Measurements from ENCODE around the gene THSD7A. TPM values are rescaled to one million over a fixed set of nuclear protein-coding genes. Genes with fewer than 3 reads are reported as not detected.

THSD7A gene
- total RNA-seq, 1 experiment from 2014 or later: 0.68 TPM

DNA sequence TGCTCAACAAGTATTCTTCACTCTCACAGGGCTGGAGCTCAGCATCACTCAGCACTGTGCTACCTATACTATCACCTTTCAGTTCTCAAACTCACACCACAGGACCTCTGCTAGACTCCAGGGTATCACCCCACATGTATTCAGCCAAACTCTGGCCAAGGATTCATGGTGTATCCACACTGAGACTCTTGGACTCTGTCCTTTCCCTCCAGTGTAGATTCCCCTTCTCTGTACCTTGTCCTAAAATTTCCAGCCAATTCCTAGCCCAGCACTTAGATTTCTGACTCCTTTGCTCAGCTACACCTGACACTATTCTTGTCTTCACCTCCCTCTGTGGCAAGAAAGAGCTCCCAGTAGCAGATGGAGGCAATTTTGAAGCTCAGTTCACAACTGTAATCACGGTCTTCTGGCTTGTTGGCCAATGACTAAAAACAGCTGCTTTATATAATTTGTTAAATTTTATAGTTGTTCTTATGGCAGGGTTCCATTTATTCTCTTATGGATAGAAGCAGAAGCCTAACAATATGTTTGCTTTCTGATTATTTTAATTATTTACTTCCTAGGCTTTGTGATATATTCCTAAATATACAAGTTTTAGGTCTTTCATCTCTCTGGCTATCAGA is 258.8 kb downstream of the THSD7A start (continued):
- TF ChIP-seq, protein P1, sequence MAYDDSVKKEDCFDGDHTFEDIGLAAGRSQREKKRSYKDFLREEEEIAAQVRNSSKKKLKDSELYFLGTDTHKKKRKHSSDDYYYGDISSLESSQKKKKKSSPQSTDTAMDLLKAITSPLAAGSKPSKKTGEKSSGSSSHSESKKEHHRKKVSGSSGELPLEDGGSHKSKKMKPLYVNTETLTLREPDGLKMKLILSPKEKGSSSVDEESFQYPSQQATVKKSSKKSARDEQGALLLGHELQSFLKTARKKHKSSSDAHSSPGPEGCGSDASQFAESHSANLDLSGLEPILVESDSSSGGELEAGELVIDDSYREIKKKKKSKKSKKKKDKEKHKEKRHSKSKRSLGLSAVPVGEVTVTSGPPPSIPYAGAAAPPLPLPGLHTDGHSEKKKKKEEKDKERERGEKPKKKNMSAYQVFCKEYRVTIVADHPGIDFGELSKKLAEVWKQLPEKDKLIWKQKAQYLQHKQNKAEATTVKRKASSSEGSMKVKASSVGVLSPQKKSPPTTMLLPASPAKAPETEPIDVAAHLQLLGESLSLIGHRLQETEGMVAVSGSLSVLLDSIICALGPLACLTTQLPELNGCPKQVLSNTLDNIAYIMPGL (CRISPR knock-in tag; IDR thresholded peaks at IDR 0.05): no peak

DNA sequence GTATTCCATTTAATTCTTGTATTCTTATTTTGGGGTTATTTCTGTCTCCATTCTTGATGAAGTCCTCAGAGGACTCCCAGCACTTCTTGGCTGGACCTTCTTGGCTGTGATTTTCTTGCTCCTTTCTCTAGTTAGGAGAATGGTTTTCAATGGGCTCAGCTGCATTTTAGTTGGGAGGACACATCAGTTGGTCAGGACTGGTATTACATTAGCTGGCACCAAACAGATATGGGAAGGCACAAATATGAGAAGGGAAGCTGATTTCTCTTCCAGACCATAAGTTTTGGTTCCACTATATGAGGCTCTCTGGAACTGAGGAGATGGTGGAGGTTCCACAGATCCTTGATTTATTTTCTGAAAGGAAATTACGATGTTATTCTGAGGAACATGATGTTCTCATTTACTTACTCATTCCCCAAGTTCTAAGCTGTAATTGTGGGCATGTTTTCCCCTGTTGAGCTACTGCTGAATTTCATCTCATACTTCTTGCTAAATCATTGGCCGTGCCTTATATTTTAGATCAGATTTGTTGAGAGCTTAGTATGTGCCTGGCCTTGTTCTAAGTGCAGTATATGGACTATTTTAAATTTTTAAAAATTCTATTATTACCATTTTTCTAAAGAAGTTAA is 261.0 kb downstream of the THSD7A start:
- POLR2A ChIA-PET: no interaction called here
- Mint-ChIP-seq H3K27ac (no peak overlapping the region), H3K36me3 (no peaks in the 10 kb centered on the region), H3K4me1 (peaks cover 2% of the 10 kb centered on the region; the same call in 1 of the 2 replicates), H3K9me3 (no peaks in the 10 kb centered on the region), H3K4me3 (no peak overlapping the region), H3K27me3 (ENCODE audit: low read depth) (no peaks in the 10 kb centered on the region)
- TF ChIP-seq, protein P2, sequence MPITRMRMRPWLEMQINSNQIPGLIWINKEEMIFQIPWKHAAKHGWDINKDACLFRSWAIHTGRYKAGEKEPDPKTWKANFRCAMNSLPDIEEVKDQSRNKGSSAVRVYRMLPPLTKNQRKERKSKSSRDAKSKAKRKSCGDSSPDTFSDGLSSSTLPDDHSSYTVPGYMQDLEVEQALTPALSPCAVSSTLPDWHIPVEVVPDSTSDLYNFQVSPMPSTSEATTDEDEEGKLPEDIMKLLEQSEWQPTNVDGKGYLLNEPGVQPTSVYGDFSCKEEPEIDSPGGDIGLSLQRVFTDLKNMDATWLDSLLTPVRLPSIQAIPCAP (CRISPR knock-in tag; IDR thresholded peaks at IDR 0.05): no peak
- TF ChIP-seq TCF7 (CRISPR knock-in tag; IDR thresholded peaks at IDR 0.05; ENCODE audit: low read depth) (no peak), EMX1 (CRISPR knock-in tag; IDR thresholded peaks at IDR 0.05) (no peak), SP1 (CRISPR knock-in tag; conservative IDR thresholded peaks at IDR 0.05) (no peak), PRRX2 (CRISPR knock-in tag; IDR thresholded peaks at IDR 0.05) (no peak), IRF2 (CRISPR knock-in tag; IDR thresholded peaks at IDR 0.05; ENCODE audit: borderline replicate concordance, low read depth) (no peak), ZNF219 (CRISPR knock-in tag; IDR thresholded peaks at IDR 0.05; ENCODE audit: borderline replicate concordance) (no peak), ZNF232 (CRISPR knock-in tag; IDR thresholded peaks at IDR 0.05) (no peak)
- TF ChIP-seq, protein P3, sequence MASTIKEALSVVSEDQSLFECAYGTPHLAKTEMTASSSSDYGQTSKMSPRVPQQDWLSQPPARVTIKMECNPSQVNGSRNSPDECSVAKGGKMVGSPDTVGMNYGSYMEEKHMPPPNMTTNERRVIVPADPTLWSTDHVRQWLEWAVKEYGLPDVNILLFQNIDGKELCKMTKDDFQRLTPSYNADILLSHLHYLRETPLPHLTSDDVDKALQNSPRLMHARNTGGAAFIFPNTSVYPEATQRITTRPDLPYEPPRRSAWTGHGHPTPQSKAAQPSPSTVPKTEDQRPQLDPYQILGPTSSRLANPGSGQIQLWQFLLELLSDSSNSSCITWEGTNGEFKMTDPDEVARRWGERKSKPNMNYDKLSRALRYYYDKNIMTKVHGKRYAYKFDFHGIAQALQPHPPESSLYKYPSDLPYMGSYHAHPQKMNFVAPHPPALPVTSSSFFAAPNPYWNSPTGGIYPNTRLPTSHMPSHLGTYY (CRISPR knock-in tag; IDR thresholded peaks at IDR 0.05): no peak
- TF ChIP-seq, protein P1 (CRISPR knock-in tag; IDR thresholded peaks at IDR 0.05): no peak
- TF ChIP-seq, protein P4, sequence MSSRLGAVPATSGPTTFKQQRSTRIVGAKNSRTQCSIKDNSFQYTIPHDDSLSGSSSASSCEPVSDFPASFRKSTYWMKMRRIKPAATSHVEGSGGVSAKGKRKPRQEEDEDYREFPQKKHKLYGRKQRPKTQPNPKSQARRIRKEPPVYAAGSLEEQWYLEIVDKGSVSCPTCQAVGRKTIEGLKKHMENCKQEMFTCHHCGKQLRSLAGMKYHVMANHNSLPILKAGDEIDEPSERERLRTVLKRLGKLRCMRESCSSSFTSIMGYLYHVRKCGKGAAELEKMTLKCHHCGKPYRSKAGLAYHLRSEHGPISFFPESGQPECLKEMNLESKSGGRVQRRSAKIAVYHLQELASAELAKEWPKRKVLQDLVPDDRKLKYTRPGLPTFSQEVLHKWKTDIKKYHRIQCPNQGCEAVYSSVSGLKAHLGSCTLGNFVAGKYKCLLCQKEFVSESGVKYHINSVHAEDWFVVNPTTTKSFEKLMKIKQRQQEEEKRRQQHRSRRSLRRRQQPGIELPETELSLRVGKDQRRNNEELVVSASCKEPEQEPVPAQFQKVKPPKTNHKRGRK (CRISPR knock-in tag; IDR thresholded peaks at IDR 0.05; ENCODE audit: borderline replicate concordance): no peak
- no peak for ATAC-seq
- CTCF ChIA-PET: no interaction called here
- no peak for DNase-seq (ENCODE audit: low spot score)

DNA sequence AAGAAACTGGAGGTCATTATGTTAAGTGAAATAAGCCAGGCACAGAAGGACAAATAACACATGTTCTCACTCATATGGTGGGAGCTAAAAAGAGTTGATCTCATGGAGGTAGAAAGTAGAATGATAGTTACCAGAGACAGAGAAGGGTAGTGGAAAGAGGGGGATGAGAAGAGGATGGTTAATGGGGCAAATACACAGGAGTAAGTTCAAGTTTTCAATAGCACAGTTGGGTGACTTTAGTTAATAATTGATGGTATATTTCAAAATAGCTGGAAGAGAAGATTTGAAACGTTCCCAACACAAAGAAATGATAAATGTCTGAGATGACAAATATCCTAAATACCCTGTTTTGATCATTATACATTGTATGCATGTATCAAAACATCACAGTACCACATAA is 261.8 kb downstream of the THSD7A start:
- no peak for ATAC-seq
- ChIA-PET POLR2A (no interaction called here), CTCF (no interaction called here)

More for the DNA sequence above, 261.8 kb downstream of the THSD7A start:
- Mint-ChIP-seq H3K4me3 (no peak overlapping the region), H3K9me3 (no peaks in the 10 kb centered on the region), H3K36me3 (no peaks in the 10 kb centered on the region), H3K27ac (no peak overlapping the region), H3K4me1 (peaks cover 2% of the 10 kb centered on the region; the same call in 1 of the 2 replicates), H3K27me3 (ENCODE audit: low read depth) (no peaks in the 10 kb centered on the region)
- no peak for TF ChIP-seq JUN (CRISPR knock-in tag; IDR thresholded peaks at IDR 0.05)
- TF ChIP-seq, protein P1 (CRISPR knock-in tag; IDR thresholded peaks at IDR 0.05): no peak
- no peak for TF ChIP-seq ZNF423 (CRISPR knock-in tag; IDR thresholded peaks at IDR 0.05)
- no peak for TF ChIP-seq GTF2I (CRISPR knock-in tag; conservative IDR thresholded peaks at IDR 0.05)
- TF ChIP-seq, protein P5, sequence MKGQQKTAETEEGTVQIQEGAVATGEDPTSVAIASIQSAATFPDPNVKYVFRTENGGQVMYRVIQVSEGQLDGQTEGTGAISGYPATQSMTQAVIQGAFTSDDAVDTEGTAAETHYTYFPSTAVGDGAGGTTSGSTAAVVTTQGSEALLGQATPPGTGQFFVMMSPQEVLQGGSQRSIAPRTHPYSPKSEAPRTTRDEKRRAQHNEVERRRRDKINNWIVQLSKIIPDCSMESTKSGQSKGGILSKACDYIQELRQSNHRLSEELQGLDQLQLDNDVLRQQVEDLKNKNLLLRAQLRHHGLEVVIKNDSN (CRISPR knock-in tag; IDR thresholded peaks at IDR 0.05): no peak
- TF ChIP-seq, protein P6, sequence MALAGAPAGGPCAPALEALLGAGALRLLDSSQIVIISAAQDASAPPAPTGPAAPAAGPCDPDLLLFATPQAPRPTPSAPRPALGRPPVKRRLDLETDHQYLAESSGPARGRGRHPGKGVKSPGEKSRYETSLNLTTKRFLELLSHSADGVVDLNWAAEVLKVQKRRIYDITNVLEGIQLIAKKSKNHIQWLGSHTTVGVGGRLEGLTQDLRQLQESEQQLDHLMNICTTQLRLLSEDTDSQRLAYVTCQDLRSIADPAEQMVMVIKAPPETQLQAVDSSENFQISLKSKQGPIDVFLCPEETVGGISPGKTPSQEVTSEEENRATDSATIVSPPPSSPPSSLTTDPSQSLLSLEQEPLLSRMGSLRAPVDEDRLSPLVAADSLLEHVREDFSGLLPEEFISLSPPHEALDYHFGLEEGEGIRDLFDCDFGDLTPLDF (CRISPR knock-in tag; IDR thresholded peaks at IDR 0.05): no peak
- TF ChIP-seq NFATC4 (CRISPR knock-in tag; IDR thresholded peaks at IDR 0.05): no peak
- DNase-seq (ENCODE audit: low spot score): no peak
